ENCODE measurements around the gene C10orf88. TPM values are rescaled to one million over a fixed set of nuclear protein-coding genes. Genes with fewer than 3 reads are reported as not detected.

C10orf88 gene
- total RNA-seq = 10 to 100 TPM in 1 of 2 experiments, 1 to 10 TPM in 1; 8.5 to 11.4 TPM
- 8.5 TPM for polyA plus RNA-seq

- H3K9me3 Mint-ChIP-seq = peaks cover 0 to 2% (median 0%) of the 10 kb centered on the region in 5 donors
- POLR2A ChIA-PET = interaction anchor here (0.6 to 2.4 kb wide), 4 partner anchors 27 to 1946 kb away, joined by 3 to 17 read pairs (median 9); partner anchors contain the start of genes ACADSB, BUB3, IKZF5 and PSTK
- Histone ChIP-seq H3K4me1 (ENCODE audit: insufficient read depth, low read length) (peaks cover 19% of the 10 kb centered on the region), H3K27me3 (ENCODE audit: insufficient read depth, low read length, poor library complexity, severe bottlenecking) (no peaks in the 10 kb centered on the region), H3K9me3 (ENCODE audit: low read length) (no peaks in the 10 kb centered on the region), H3K36me3 (ENCODE audit: insufficient read depth, low read length) (no peaks in the 10 kb centered on the region), H3K4me3 (ENCODE audit: low read length) (peak within 1 kb of the TSS; percentile 62), H3K27ac (ENCODE audit: low read depth, low read length) (peak within 1 kb of the TSS; percentile 8)
- H3K36me3 Mint-ChIP-seq = peaks cover 0 to 24% (median 9%) of the 10 kb centered on the region in 3 donors
- H3K27me3 Mint-ChIP-seq = peaks cover 0 to 2% of the 10 kb centered on the region in 2 donors
- DNase-seq = peak; percentile 94 to 99 (median 96)
- peak within 1 kb of the TSS; percentile 85 to 93 (median 91) for H3K4me3 Mint-ChIP-seq
- H3K4me1 Mint-ChIP-seq = peaks cover 28 to 54% (median 32%) of the 10 kb centered on the region in 3 donors
- H3K27ac Mint-ChIP-seq = peak within 1 kb of the TSS; percentile 52 to 93 (median 84)
- CTCF ChIA-PET = interaction anchor here (0.7 to 1.9 kb wide), 3 partner anchors 27 to 196 kb away, joined by 3 to 16 read pairs (median 4); partner anchors contain the start of gene PSTK
Measured at GRCh38 chr10:122953902-122954730, at the start of gene C10orf88. Gene C10orf88 (minus strand): TSS chr10:122954227. CDS start chr10:122954178, 49 bp downstream.

- peaks cover 34% of the 10 kb centered on the region for H3K4me1 ChIP-seq (ENCODE audit: insufficient read depth, low read length)
- Mint-ChIP-seq H3K4me1 (peaks cover 54 to 80% (median 75%) of the 10 kb centered on the region in 3 donors), H3K9me3 (no peaks in the 10 kb centered on the region), H3K27ac (peak overlapping the region in 1 of 8 donors; percentile 13), H3K36me3 (peaks cover 0 to 55% (median 10%) of the 10 kb centered on the region in 3 donors), H3K4me3 (no peak overlapping the region), H3K27me3 (no peaks in the 10 kb centered on the region)
- DNase-seq = no peak
- H3K9me3 ChIP-seq (ENCODE audit: low read length) = no peaks in the 10 kb centered on the region
- H3K36me3 ChIP-seq (ENCODE audit: insufficient read depth, low read length) = peaks cover 19% of the 10 kb centered on the region
- H3K27me3 ChIP-seq (ENCODE audit: insufficient read depth, low read length, poor library complexity, severe bottlenecking) = no peaks in the 10 kb centered on the region
- ChIA-PET POLR2A (no interaction called here), CTCF (no interaction called here)
- H3K4me3 ChIP-seq (ENCODE audit: low read length) = no peak overlapping the region
- H3K27ac ChIP-seq (ENCODE audit: low read depth, low read length) = no peak overlapping the region
Measured at GRCh38 chr10:123001370-123001769, 47.3 kb upstream of the C10orf88 start.

GRCh38 chr10:123000155-123000554 is 46.1 kb upstream of the C10orf88 start:
- H3K9me3 ChIP-seq (ENCODE audit: low read length) = no peaks in the 10 kb centered on the region
- H3K4me3 ChIP-seq (ENCODE audit: low read length) = no peak overlapping the region
- ChIA-PET CTCF (interaction anchor here (1.8 kb wide), 1 partner anchor 20 kb away, joined by 8 read pairs; the partner anchor contains the start of gene PSTK), POLR2A (no interaction called here)
- peaks cover 0 to 57% (median 16%) of the 10 kb centered on the region in 3 donors for H3K36me3 Mint-ChIP-seq
- no peaks in the 10 kb centered on the region for H3K27me3 ChIP-seq (ENCODE audit: insufficient read depth, low read length, poor library complexity, severe bottlenecking)
- H3K27ac ChIP-seq (ENCODE audit: low read depth, low read length) = no peak overlapping the region
- no peaks in the 10 kb centered on the region for H3K9me3 Mint-ChIP-seq
- peak overlapping the region in 1 of 7 donors; percentile 20 for H3K4me3 Mint-ChIP-seq
- H3K4me1 Mint-ChIP-seq = peaks cover 43 to 68% (median 63%) of the 10 kb centered on the region in 3 donors
- peaks cover 25% of the 10 kb centered on the region for H3K4me1 ChIP-seq (ENCODE audit: insufficient read depth, low read length)
- H3K27ac Mint-ChIP-seq = peak overlapping the region in 6 of 8 donors; percentile 16 to 86 (median 39)
- H3K36me3 ChIP-seq (ENCODE audit: insufficient read depth, low read length) = peaks cover 19% of the 10 kb centered on the region
- no peak for DNase-seq
- H3K27me3 Mint-ChIP-seq = no peaks in the 10 kb centered on the region

GRCh38 chr10:122999347-122999746 is 45.3 kb upstream of the C10orf88 start:
- ChIA-PET POLR2A (no interaction called here), CTCF (interaction anchor here (1.0 to 1.8 kb wide), 2 partner anchors 17 to 19 kb away, joined by 5 to 8 read pairs; partner anchors contain the start of gene PSTK)
- Mint-ChIP-seq H3K4me1 (peaks cover 41 to 61% (median 58%) of the 10 kb centered on the region in 3 donors), H3K27ac (peak overlapping the region in 6 of 8 donors; percentile 1 to 86 (median 52)), H3K9me3 (no peaks in the 10 kb centered on the region), H3K36me3 (peaks cover 0 to 62% (median 17%) of the 10 kb centered on the region in 3 donors), H3K27me3 (no peaks in the 10 kb centered on the region), H3K4me3 (peak overlapping the region in 1 of 7 donors; percentile 2)
- Histone ChIP-seq H3K27ac (ENCODE audit: low read depth, low read length) (no peak overlapping the region), H3K4me1 (ENCODE audit: insufficient read depth, low read length) (peaks cover 19% of the 10 kb centered on the region), H3K4me3 (ENCODE audit: low read length) (no peak overlapping the region), H3K9me3 (ENCODE audit: low read length) (no peaks in the 10 kb centered on the region), H3K36me3 (ENCODE audit: insufficient read depth, low read length) (peaks cover 21% of the 10 kb centered on the region), H3K27me3 (ENCODE audit: insufficient read depth, low read length, poor library complexity, severe bottlenecking) (no peaks in the 10 kb centered on the region)
- DNase-seq = no peak

- Histone ChIP-seq H3K27me3 (ENCODE audit: insufficient read depth, low read length, poor library complexity, severe bottlenecking) (no peaks in the 10 kb centered on the region), H3K9me3 (ENCODE audit: low read length) (no peaks in the 10 kb centered on the region), H3K36me3 (ENCODE audit: insufficient read depth, low read length) (peaks cover 25% of the 10 kb centered on the region), H3K4me3 (ENCODE audit: low read length) (no peak overlapping the region), H3K27ac (ENCODE audit: low read depth, low read length) (no peak overlapping the region), H3K4me1 (ENCODE audit: insufficient read depth, low read length) (peaks cover 14% of the 10 kb centered on the region)
- Mint-ChIP-seq H3K36me3 (peaks cover 0 to 64% (median 20%) of the 10 kb centered on the region in 3 donors), H3K4me1 (peaks cover 41 to 57% (median 55%) of the 10 kb centered on the region in 3 donors), H3K4me3 (no peak overlapping the region), H3K27ac (peak overlapping the region in 1 of 8 donors; percentile 43), H3K9me3 (no peaks in the 10 kb centered on the region), H3K27me3 (no peaks in the 10 kb centered on the region)
- CTCF ChIA-PET = interaction anchor here (1.0 to 1.8 kb wide), 2 partner anchors 16 to 19 kb away, joined by 5 to 8 read pairs; partner anchors contain the start of gene PSTK
- DNase-seq = no peak
- POLR2A ChIA-PET = no interaction called here
Measured at GRCh38 chr10:122998934-122999333, 44.9 kb upstream of the C10orf88 start.

GRCh38 chr10:122998360-122998917 is 44.4 kb upstream of the C10orf88 start:
- Mint-ChIP-seq H3K4me1 (peaks cover 36 to 52% (median 50%) of the 10 kb centered on the region in 3 donors), H3K27ac (peak overlapping the region in 1 of 8 donors; percentile 17), H3K27me3 (no peaks in the 10 kb centered on the region), H3K36me3 (peaks cover 0 to 64% (median 21%) of the 10 kb centered on the region in 3 donors), H3K9me3 (no peaks in the 10 kb centered on the region), H3K4me3 (no peak overlapping the region)
- H3K9me3 ChIP-seq (ENCODE audit: low read length) = no peaks in the 10 kb centered on the region
- H3K27ac ChIP-seq (ENCODE audit: low read depth, low read length) = no peak overlapping the region
- peaks cover 12% of the 10 kb centered on the region for H3K4me1 ChIP-seq (ENCODE audit: insufficient read depth, low read length)
- POLR2A ChIA-PET = no interaction called here
- peaks cover 28% of the 10 kb centered on the region for H3K36me3 ChIP-seq (ENCODE audit: insufficient read depth, low read length)
- no peak for DNase-seq
- CTCF ChIA-PET = interaction anchor here (0.9 to 1.8 kb wide), 4 partner anchors 12 to 18 kb away, joined by 3 to 8 read pairs (median 4); partner anchors contain the start of gene PSTK
- no peaks in the 10 kb centered on the region for H3K27me3 ChIP-seq (ENCODE audit: insufficient read depth, low read length, poor library complexity, severe bottlenecking)
- H3K4me3 ChIP-seq (ENCODE audit: low read length) = no peak overlapping the region

- Mint-ChIP-seq H3K27ac (peak overlapping the region in 1 of 8 donors; percentile 18), H3K4me1 (peaks cover 35 to 49% (median 45%) of the 10 kb centered on the region in 3 donors), H3K9me3 (no peaks in the 10 kb centered on the region), H3K27me3 (no peaks in the 10 kb centered on the region), H3K36me3 (peaks cover 0 to 67% (median 21%) of the 10 kb centered on the region in 3 donors), H3K4me3 (no peak overlapping the region)
- no peak overlapping the region for H3K27ac ChIP-seq (ENCODE audit: low read depth, low read length)
- H3K4me3 ChIP-seq (ENCODE audit: low read length) = no peak overlapping the region
- H3K36me3 ChIP-seq (ENCODE audit: insufficient read depth, low read length) = peaks cover 28% of the 10 kb centered on the region
- CTCF ChIA-PET = interaction anchor here (0.9 to 1.1 kb wide), 2 partner anchors 12 to 18 kb away, joined by 3 to 4 read pairs; partner anchors contain the start of gene PSTK
- no peaks in the 10 kb centered on the region for H3K9me3 ChIP-seq (ENCODE audit: low read length)
- DNase-seq = no peak
- peaks cover 12% of the 10 kb centered on the region for H3K4me1 ChIP-seq (ENCODE audit: insufficient read depth, low read length)
- POLR2A ChIA-PET = no interaction called here
- no peaks in the 10 kb centered on the region for H3K27me3 ChIP-seq (ENCODE audit: insufficient read depth, low read length, poor library complexity, severe bottlenecking)
Measured at GRCh38 chr10:122997864-122998263, 43.8 kb upstream of the C10orf88 start.
